Measurements from ENCODE around the gene ELAC2.

DNA sequence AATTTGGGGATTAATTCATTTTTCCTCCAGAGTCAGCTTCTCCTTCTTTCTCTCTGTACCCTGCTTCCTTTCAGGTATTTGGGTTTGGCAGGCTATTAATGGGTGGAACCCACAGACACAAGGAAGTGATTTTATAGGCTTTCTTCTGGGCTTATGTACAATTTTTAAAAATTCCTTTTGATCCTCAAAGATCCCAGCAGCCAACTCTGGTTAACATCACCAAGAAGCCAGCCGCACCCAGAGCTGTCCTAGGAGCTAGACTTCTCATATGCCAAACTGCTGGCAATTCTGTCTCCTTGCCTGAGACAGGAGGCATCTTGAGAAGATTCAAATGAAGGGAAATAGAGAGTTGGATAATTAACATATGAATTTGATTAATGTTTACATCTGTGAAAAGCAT, 47.2 kb upstream of the ELAC2 start:
- TF ChIP-seq, protein P1, sequence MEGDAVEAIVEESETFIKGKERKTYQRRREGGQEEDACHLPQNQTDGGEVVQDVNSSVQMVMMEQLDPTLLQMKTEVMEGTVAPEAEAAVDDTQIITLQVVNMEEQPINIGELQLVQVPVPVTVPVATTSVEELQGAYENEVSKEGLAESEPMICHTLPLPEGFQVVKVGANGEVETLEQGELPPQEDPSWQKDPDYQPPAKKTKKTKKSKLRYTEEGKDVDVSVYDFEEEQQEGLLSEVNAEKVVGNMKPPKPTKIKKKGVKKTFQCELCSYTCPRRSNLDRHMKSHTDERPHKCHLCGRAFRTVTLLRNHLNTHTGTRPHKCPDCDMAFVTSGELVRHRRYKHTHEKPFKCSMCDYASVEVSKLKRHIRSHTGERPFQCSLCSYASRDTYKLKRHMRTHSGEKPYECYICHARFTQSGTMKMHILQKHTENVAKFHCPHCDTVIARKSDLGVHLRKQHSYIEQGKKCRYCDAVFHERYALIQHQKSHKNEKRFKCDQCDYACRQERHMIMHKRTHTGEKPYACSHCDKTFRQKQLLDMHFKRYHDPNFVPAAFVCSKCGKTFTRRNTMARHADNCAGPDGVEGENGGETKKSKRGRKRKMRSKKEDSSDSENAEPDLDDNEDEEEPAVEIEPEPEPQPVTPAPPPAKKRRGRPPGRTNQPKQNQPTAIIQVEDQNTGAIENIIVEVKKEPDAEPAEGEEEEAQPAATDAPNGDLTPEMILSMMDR (conservative IDR thresholded peaks at IDR 0.05; ENCODE audit: low read length) = no peak
- TF ChIP-seq EZH2phosphoT487 (IDR thresholded peaks at IDR 0.05; ENCODE audit: borderline replicate concordance) = no peak

Data from Loucy (cell line).